ENCODE measurements around the gene DNAH2. TPM values are rescaled to one million over a fixed set of nuclear protein-coding genes. Genes with fewer than 3 reads are reported as not detected.

DNAH2 gene
- total and polyA plus RNA-seq, 2 of the 13 experiments (the other 11 are each of a cell fraction or from before 2014, with no cell fraction given), result not detected

GRCh38 chr17:7687908-7688807 lies 29.4 kb upstream of the DNAH2 start, which contains the start of gene WRAP53 (continued):
- no peak for TF ChIP-seq SATB2 (CRISPR knock-in tag; IDR thresholded peaks at IDR 0.05)
- peak; percentile 44; the same call in 1 of the 2 replicates for TF ChIP-seq ZNF124 (CRISPR knock-in tag; IDR thresholded peaks at IDR 0.05)
- peak; percentile 92 for TF ChIP-seq IRF2 (CRISPR knock-in tag; IDR thresholded peaks at IDR 0.05)
- TF ChIP-seq ZFX (CRISPR knock-in tag; IDR thresholded peaks at IDR 0.05; ENCODE audit: low read depth), result peak; percentile 48
- TF ChIP-seq SPEN (CRISPR knock-in tag; IDR thresholded peaks at IDR 0.05; ENCODE audit: low read depth), result peak; percentile 70; the same call in 1 of the 2 replicates
- no peak for TF ChIP-seq ZNF674 (CRISPR knock-in tag; IDR thresholded peaks at IDR 0.05; ENCODE audit: low read depth)
- no peak for TF ChIP-seq SRSF9 (IDR thresholded peaks at IDR 0.05; ENCODE audit: borderline replicate concordance, insufficient read depth, low read depth, low read length, poor library complexity, severe bottlenecking)
- TF ChIP-seq ZNF382 (CRISPR knock-in tag; IDR thresholded peaks at IDR 0.05; ENCODE audit: borderline replicate concordance), result no peak
- no peak; the same call in 1 of the 2 replicates for TF ChIP-seq YEATS4 (CRISPR knock-in tag; IDR thresholded peaks at IDR 0.05; ENCODE audit: borderline replicate concordance)
- TF ChIP-seq ZNF333 (CRISPR knock-in tag; IDR thresholded peaks at IDR 0.05; ENCODE audit: borderline replicate concordance), result no peak
- TF ChIP-seq ZSCAN20 (CRISPR knock-in tag; IDR thresholded peaks at IDR 0.05; ENCODE audit: borderline replicate concordance), result no peak
- TF ChIP-seq ZNF317 (CRISPR knock-in tag; IDR thresholded peaks at IDR 0.05), result peak; percentile 28; the same call in 1 of the 2 replicates
- no peak for TF ChIP-seq CENPT (CRISPR knock-in tag; IDR thresholded peaks at IDR 0.05; ENCODE audit: low read depth)
- TF ChIP-seq STAT5B (CRISPR knock-in tag; IDR thresholded peaks at IDR 0.05), result no peak
- no peak for TF ChIP-seq MTF1 (CRISPR knock-in tag; IDR thresholded peaks at IDR 0.05)
- TF ChIP-seq HDAC1 (CRISPR knock-in tag; IDR thresholded peaks at IDR 0.05), result peak; percentile 90
- TF ChIP-seq ZNF740 (CRISPR knock-in tag; IDR thresholded peaks at IDR 0.05), result no peak
- TF ChIP-seq RFX3 (CRISPR knock-in tag; IDR thresholded peaks at IDR 0.05), result peak; percentile 59; the same call in 1 of the 2 replicates
- TF ChIP-seq IRX3 (CRISPR knock-in tag; IDR thresholded peaks at IDR 0.05; ENCODE audit: borderline replicate concordance, low read depth), result no peak
- peak; percentile 12; the same call in 1 of the 2 replicates for TF ChIP-seq FOSL2 (CRISPR knock-in tag; IDR thresholded peaks at IDR 0.05)
- 0 out of 2 replicates have a peak, but pooled peaks have one; percentile 22 for TF ChIP-seq MBNL3 (CRISPR knock-in tag; conservative IDR thresholded peaks at IDR 0.05)
- TF ChIP-seq NFE2 (CRISPR knock-in tag; IDR thresholded peaks at IDR 0.05), result no peak
- TF ChIP-seq AFF4 (CRISPR knock-in tag; IDR thresholded peaks at IDR 0.05), result no peak
- TF ChIP-seq ZNF367 (CRISPR knock-in tag; IDR thresholded peaks at IDR 0.05; ENCODE audit: borderline replicate concordance), result no peak
- TF ChIP-seq RBM22 (optimal IDR thresholded peaks at IDR 0.05; ENCODE audit: low read length), result no peak
- TF ChIP-seq YEATS2 (CRISPR knock-in tag; IDR thresholded peaks at IDR 0.05; ENCODE audit: borderline replicate concordance), result peak; percentile 83
- peak; percentile 79 for TF ChIP-seq STAG1 (CRISPR knock-in tag; IDR thresholded peaks at IDR 0.05)
- no peak for TF ChIP-seq ZNF136 (CRISPR knock-in tag; IDR thresholded peaks at IDR 0.05; ENCODE audit: low read depth)
